HEK293 (cell line): Measurements from ENCODE around the gene FRMD6.

Source experiments
- AEBP2 ChIP-seq: fragments of 450-650 bp; formaldehyde crosslinking; IDR thresholded peaks from 2 replicates; pipeline ENCODE4 v1.5.1; 2016; ENCODE audit warnings: missing biosample characterization, missing genetic modification characterization, borderline replicate concordance
- ATF2 ChIP-seq: fragments of 450-650 bp; formaldehyde crosslinking; IDR thresholded peaks from 2 replicates; pipeline ENCODE4 v1.5.1; 2016; ENCODE audit warnings: missing biosample characterization, missing genetic modification characterization, low read depth
- BCL11A ChIP-seq: fragments of 450-650 bp; formaldehyde crosslinking; IDR thresholded peaks from 2 replicates; pipeline ENCODE4 v1.5.1; 2016; ENCODE audit warnings: low read depth, missing biosample characterization, missing genetic modification characterization
- EGR2 ChIP-seq: fragments of 450-650 bp; formaldehyde crosslinking; IDR thresholded peaks from 2 replicates; pipeline ENCODE4 v1.5.1; 2016; ENCODE audit warnings: low read depth, missing biosample characterization, missing genetic modification characterization
- GFI1B ChIP-seq: fragments of 450-650 bp; formaldehyde crosslinking; IDR thresholded peaks from 2 replicates; pipeline ENCODE4 v1.5.1; 2016; ENCODE audit warnings: missing biosample characterization, missing genetic modification characterization
- HIC1 ChIP-seq: fragments of 450-650 bp; formaldehyde crosslinking; IDR thresholded peaks from 2 replicates; pipeline ENCODE4 v1.5.1; 2016; ENCODE audit warnings: missing biosample characterization, missing genetic modification characterization
- KLF1 ChIP-seq: fragments of 450-650 bp; formaldehyde crosslinking; IDR thresholded peaks from 2 replicates; pipeline ENCODE4 v1.5.1; 2016; ENCODE audit warnings: missing biosample characterization, missing genetic modification characterization
- KLF16 ChIP-seq: fragments of 450-650 bp; formaldehyde crosslinking; IDR thresholded peaks from 2 replicates; pipeline ENCODE4 v1.5.1; 2017; ENCODE audit warnings: missing biosample characterization, missing genetic modification characterization
- SCRT1 ChIP-seq: fragments of 450-650 bp; formaldehyde crosslinking; IDR thresholded peaks from 2 replicates; pipeline ENCODE4 v1.5.1; 2016; ENCODE audit warnings: missing biosample characterization, missing genetic modification characterization, borderline replicate concordance
- WT1 ChIP-seq: fragments of 450-650 bp; formaldehyde crosslinking; IDR thresholded peaks from 2 replicates; pipeline ENCODE4 v1.5.1; 2016; ENCODE audit warnings: missing biosample characterization, missing genetic modification characterization
- ZBTB7A ChIP-seq: fragments of 450-650 bp; formaldehyde crosslinking; IDR thresholded peaks from 2 replicates; pipeline ENCODE4 v1.5.1; 2016; ENCODE audit warnings: low read depth, missing biosample characterization, missing genetic modification characterization
- ZNF114 ChIP-seq: fragments of 450-650 bp; formaldehyde crosslinking; IDR thresholded peaks from 2 replicates; pipeline ENCODE4 v1.5.0; 2017; ENCODE audit warnings: missing biosample characterization, missing genetic modification characterization
- ZNF138 ChIP-seq: fragments of 450-650 bp; formaldehyde crosslinking; IDR thresholded peaks from 2 replicates; pipeline ENCODE4 v1.5.1; 2016; ENCODE audit warnings: missing biosample characterization, missing genetic modification characterization, borderline replicate concordance
- ZNF239 ChIP-seq: fragments of 450-650 bp; formaldehyde crosslinking; IDR thresholded peaks from 2 replicates; pipeline ENCODE4 v1.5.1; 2016; ENCODE audit warnings: missing biosample characterization, missing genetic modification characterization
- ZNF24 ChIP-seq: fragments of 450-650 bp; formaldehyde crosslinking; IDR thresholded peaks from 2 replicates; pipeline ENCODE4 v1.5.1; 2016; ENCODE audit warnings: missing biosample characterization, missing genetic modification characterization
- ZNF302 ChIP-seq: fragments of 450-650 bp; formaldehyde crosslinking; IDR thresholded peaks from 2 replicates; pipeline ENCODE4 v1.5.1; 2016; ENCODE audit warnings: missing biosample characterization, missing genetic modification characterization, low read depth
- ZNF501 ChIP-seq: fragments of 450-650 bp; formaldehyde crosslinking; IDR thresholded peaks from 2 replicates; pipeline ENCODE4 v1.5.1; 2016; ENCODE audit warnings: missing biosample characterization, missing genetic modification characterization
- ZNF561 ChIP-seq: fragments of 450-650 bp; IDR thresholded peaks from 2 replicates; pipeline ENCODE4 v1.5.1; 2018; ENCODE audit warnings: missing biosample characterization, missing genetic modification characterization, borderline replicate concordance
- ZNF610 ChIP-seq: fragments of 450-650 bp; formaldehyde crosslinking; IDR thresholded peaks from 2 replicates; pipeline ENCODE4 v1.5.1; 2016; ENCODE audit warnings: missing biosample characterization, missing genetic modification characterization, borderline replicate concordance
- ZNF623 ChIP-seq: fragments of 450-650 bp; formaldehyde crosslinking; IDR thresholded peaks from 2 replicates; pipeline ENCODE4 v1.5.1; 2016; ENCODE audit warnings: missing biosample characterization, missing genetic modification characterization
- ZNF626 ChIP-seq: fragments of 450-650 bp; sonication (Bioruptor Pico); formaldehyde crosslinking; IDR thresholded peaks from 2 replicates; pipeline ENCODE4 v1.5.1; 2018; ENCODE audit warnings: missing biosample characterization, missing genetic modification characterization, inconsistent platforms
- ZNF670 ChIP-seq: fragments of 450-650 bp; formaldehyde crosslinking; IDR thresholded peaks from 2 replicates; pipeline ENCODE4 v1.5.1; 2016; ENCODE audit warnings: missing biosample characterization, missing genetic modification characterization, low read depth
- ZNF747 ChIP-seq: fragments of 450-650 bp; formaldehyde crosslinking; IDR thresholded peaks from 2 replicates; pipeline ENCODE4 v1.5.1; 2016; ENCODE audit warnings: missing biosample characterization, missing genetic modification characterization
- ZNF792 ChIP-seq: fragments of 450-650 bp; formaldehyde crosslinking; IDR thresholded peaks from 2 replicates; pipeline ENCODE4 v1.5.1; 2016; ENCODE audit warnings: missing biosample characterization, missing genetic modification characterization
- TF ChIP-seq, protein P1 (sequence below): fragments of 450-650 bp; formaldehyde crosslinking; IDR thresholded peaks from 2 replicates; pipeline ENCODE4 v1.5.1; 2016; ENCODE audit warnings: missing biosample characterization, missing genetic modification characterization
- TF ChIP-seq, protein P2 (sequence below): fragments of 450-650 bp; formaldehyde crosslinking; IDR thresholded peaks from 2 replicates; pipeline ENCODE4 v1.5.1; 2016; ENCODE audit warnings: missing biosample characterization, missing genetic modification characterization
- TF ChIP-seq, protein P3 (sequence below): fragments of 450-650 bp; formaldehyde crosslinking; IDR thresholded peaks from 2 replicates; pipeline ENCODE4 v1.5.1; 2017; ENCODE audit warnings: missing biosample characterization, missing genetic modification characterization
- TF ChIP-seq, protein P4 (sequence below): fragments of 450-650 bp; formaldehyde crosslinking; IDR thresholded peaks from 2 replicates; pipeline ENCODE4 v1.5.1; 2016; ENCODE audit warnings: missing biosample characterization, missing genetic modification characterization

FRMD6 gene

DNA sequence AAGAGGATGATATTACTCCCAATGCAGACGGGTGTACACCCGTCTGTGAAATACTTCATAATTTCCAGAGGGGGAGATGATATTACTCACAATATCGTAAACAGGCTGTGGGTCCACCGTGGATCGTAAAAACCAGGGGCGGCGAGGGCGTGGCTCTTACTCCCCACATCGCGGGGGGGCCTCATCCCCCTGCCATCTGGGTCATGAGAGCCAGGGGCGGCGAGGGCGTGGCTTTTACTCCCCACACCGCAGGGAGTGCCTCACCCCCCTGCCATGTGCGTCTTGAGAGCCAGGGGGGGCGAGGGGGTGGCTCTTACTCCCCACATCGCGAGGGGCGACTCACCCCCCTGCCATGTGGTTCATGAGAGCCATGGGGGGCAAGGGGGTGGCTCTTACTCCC lies 122.5 kb downstream of the FRMD6 start (continued):
- TF ChIP-seq, protein P1, sequence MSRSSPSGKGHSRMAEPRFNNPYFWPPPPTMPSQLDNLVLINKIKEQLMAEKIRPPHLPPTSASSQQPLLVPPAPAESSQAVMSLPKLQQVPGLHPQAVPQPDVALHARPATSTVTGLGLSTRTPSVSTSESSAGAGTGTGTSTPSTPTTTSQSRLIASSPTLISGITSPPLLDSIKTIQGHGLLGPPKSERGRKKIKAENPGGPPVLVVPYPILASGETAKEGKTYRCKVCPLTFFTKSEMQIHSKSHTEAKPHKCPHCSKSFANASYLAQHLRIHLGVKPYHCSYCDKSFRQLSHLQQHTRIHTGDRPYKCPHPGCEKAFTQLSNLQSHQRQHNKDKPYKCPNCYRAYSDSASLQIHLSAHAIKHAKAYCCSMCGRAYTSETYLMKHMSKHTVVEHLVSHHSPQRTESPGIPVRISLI: no peak
- TF ChIP-seq ZNF747: no peak
- no peak for TF ChIP-seq ZNF610 (tag by site-specific recombination)
- TF ChIP-seq EGR2 (tag by site-specific recombination): peak; percentile 40; the same call in 1 of the 2 replicates
- TF ChIP-seq HIC1 (tag by site-specific recombination): no peak
- no peak for TF ChIP-seq BCL11A
- TF ChIP-seq, protein P2, sequence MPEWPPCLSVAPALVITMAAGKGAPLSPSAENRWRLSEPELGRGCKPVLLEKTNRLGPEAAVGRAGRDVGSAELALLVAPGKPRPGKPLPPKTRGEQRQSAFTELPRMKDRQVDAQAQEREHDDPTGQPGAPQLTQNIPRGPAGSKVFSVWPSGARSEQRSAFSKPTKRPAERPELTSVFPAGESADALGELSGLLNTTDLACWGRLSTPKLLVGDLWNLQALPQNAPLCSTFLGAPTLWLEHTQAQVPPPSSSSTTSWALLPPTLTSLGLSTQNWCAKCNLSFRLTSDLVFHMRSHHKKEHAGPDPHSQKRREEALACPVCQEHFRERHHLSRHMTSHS (tag by site-specific recombination): no peak
- TF ChIP-seq ZBTB7A (tag by site-specific recombination): no peak
- no peak for TF ChIP-seq ZNF561
- TF ChIP-seq ZNF138: no peak
- no peak for TF ChIP-seq GFI1B (tag by site-specific recombination)
- TF ChIP-seq ZNF114 (tag by site-specific recombination): no peak
- TF ChIP-seq ZNF302 (tag by site-specific recombination): no peak
- TF ChIP-seq AEBP2: no peak
- no peak for TF ChIP-seq SCRT1
- TF ChIP-seq ATF2 (tag by site-specific recombination): no peak
- TF ChIP-seq ZNF792: no peak
- TF ChIP-seq KLF1 (tag by site-specific recombination): peak; percentile 86
- no peak for TF ChIP-seq ZNF626
- no peak for TF ChIP-seq ZNF670 (tag by site-specific recombination)
- no peak for TF ChIP-seq ZNF24 (tag by site-specific recombination)
- TF ChIP-seq, protein P3, sequence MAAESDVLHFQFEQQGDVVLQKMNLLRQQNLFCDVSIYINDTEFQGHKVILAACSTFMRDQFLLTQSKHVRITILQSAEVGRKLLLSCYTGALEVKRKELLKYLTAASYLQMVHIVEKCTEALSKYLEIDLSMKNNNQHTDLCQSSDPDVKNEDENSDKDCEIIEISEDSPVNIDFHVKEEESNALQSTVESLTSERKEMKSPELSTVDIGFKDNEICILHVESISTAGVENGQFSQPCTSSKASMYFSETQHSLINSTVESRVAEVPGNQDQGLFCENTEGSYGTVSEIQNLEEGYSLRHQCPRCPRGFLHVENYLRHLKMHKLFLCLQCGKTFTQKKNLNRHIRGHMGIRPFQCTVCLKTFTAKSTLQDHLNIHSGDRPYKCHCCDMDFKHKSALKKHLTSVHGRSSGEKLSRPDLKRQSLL: no peak
- no peak for TF ChIP-seq KLF16 (tag by site-specific recombination)
- peak; percentile 89 for TF ChIP-seq WT1 (tag by site-specific recombination)
- no peak for TF ChIP-seq ZNF623 (tag by site-specific recombination)
- no peak for TF ChIP-seq ZNF501
- no peak for TF ChIP-seq ZNF239 (tag by site-specific recombination)
- TF ChIP-seq, protein P4, sequence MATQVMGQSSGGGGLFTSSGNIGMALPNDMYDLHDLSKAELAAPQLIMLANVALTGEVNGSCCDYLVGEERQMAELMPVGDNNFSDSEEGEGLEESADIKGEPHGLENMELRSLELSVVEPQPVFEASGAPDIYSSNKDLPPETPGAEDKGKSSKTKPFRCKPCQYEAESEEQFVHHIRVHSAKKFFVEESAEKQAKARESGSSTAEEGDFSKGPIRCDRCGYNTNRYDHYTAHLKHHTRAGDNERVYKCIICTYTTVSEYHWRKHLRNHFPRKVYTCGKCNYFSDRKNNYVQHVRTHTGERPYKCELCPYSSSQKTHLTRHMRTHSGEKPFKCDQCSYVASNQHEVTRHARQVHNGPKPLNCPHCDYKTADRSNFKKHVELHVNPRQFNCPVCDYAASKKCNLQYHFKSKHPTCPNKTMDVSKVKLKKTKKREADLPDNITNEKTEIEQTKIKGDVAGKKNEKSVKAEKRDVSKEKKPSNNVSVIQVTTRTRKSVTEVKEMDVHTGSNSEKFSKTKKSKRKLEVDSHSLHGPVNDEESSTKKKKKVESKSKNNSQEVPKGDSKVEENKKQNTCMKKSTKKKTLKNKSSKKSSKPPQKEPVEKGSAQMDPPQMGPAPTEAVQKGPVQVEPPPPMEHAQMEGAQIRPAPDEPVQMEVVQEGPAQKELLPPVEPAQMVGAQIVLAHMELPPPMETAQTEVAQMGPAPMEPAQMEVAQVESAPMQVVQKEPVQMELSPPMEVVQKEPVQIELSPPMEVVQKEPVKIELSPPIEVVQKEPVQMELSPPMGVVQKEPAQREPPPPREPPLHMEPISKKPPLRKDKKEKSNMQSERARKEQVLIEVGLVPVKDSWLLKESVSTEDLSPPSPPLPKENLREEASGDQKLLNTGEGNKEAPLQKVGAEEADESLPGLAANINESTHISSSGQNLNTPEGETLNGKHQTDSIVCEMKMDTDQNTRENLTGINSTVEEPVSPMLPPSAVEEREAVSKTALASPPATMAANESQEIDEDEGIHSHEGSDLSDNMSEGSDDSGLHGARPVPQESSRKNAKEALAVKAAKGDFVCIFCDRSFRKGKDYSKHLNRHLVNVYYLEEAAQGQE: no peak
